ENCODE results near the gene CLDN9. TPM values are rescaled to one million over a fixed set of nuclear protein-coding genes. Genes with fewer than 3 reads are reported as not detected.

CLDN9 gene
- total and polyA plus RNA-seq, 9 of the 15 experiments (the other 6 are each of a cell fraction or from before 2014, with no cell fraction given) = 0.12 to 0.44 (median 0.22) TPM; not detected in 4

DNA sequence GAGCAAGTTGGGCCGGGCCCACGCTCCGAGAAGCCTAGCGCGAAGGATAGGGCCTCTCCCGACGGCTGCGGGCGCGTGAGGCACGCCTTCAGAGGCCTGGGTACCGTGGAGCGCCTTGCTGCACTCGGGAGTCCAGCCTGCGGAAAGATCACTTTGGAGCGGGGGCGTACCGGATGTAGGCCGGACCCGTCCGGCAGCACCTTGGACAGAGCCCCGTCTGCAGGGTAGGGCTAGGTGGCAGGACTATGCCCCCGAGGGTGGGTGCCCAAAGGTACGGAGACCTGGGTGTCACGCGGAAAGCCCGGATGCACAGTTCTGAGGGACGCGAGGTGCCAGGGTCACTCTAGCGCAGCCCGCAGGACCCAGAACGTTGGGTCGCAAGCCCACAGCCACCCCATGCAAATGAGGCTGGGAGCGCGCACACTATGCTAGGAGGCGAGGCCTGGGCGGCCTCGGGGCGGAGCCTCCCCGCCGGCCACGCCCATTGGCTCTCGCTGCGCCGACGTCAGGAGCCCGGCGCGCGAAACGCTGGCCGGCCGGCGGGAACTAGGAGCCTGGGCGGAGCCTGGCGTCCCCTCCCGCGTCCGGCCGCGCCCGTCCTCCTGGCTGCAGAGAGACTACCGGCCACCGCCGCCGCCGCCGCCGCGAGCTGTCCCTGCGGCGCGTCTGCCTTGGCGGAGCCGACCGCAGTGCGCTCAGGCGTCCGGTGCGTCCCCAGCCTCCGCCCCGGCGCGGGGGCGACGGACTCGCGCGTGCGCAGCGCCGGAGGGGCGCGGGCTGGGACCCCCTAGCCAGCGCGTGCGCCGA lies 43.8 kb upstream of the CLDN9 start, which contains the start of gene PAQR4 (continued):
- TF ChIP-seq MITF (IDR thresholded peaks at IDR 0.05) (0 out of 2 replicates have a peak, but pooled peaks have one; percentile 28), PCBP2 (IDR thresholded peaks at IDR 0.05; ENCODE audit: low read depth, low read length, poor library complexity, severe bottlenecking) (no peak), CHD2 (IDR thresholded peaks at IDR 0.05; ENCODE audit: low read depth, low read length) (no peak), BMI1 (IDR thresholded peaks at IDR 0.05; ENCODE audit: low read length) (no peak), MXI1 (IDR thresholded peaks at IDR 0.05; ENCODE audit: low read depth, low read length) (peak; percentile 45; the same call in 1 of the 2 replicates), KDM4B (IDR thresholded peaks at IDR 0.05; ENCODE audit: borderline replicate concordance in 2 of 2, low read depth in 1 of 2) (peak in 1 of 2 experiments; percentile 29; a peak in 1 of 4 replicates), TEAD4 (IDR thresholded peaks at IDR 0.05; ENCODE audit: low read length) (0 out of 2 replicates have a peak, but pooled peaks have one; percentile 10), TEAD4 (CRISPR knock-in tag; IDR thresholded peaks at IDR 0.05; ENCODE audit: borderline replicate concordance) (no peak; the same call in 1 of the 2 replicates), ZBTB40 (IDR thresholded peaks at IDR 0.05) (peak; percentile 88), ZBTB40 (CRISPR knock-in tag; IDR thresholded peaks at IDR 0.05) (no peak; the same call in 1 of the 2 replicates), NCOA1 (IDR thresholded peaks at IDR 0.05; ENCODE audit: low read depth) (peak; percentile 93), ZNF140 (CRISPR knock-in tag; IDR thresholded peaks at IDR 0.05) (no peak), ELK3 (CRISPR knock-in tag; IDR thresholded peaks at IDR 0.05) (no peak), ZNF431 (CRISPR knock-in tag; IDR thresholded peaks at IDR 0.05) (peak; percentile 59; the same call in 1 of the 2 replicates), HNRNPH1 (optimal IDR thresholded peaks at IDR 0.05; ENCODE audit: low read depth, low read length) (no peak)
